HG03442 (cell line): ENCODE results near the gene ZMAT5.

ENCODE experiments used
- ATAC-seq: cut with Tn5 transposase; IDR thresholded peaks from one replicate; pipeline ENCODE4 v1.9.1; 2021; ENCODE audit warnings: mild to moderate bottlenecking, moderate library complexity; ENCODE audit not compliant: unreplicated experiment

The ZMAT5 gene, protein sequence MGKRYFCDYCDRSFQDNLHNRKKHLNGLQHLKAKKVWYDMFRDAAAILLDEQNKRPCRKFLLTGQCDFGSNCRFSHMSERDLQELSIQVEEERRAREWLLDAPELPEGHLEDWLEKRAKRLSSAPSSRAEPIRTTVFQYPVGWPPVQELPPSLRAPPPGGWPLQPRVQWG

GRCh38 chr22:29766632-29767170, at the start of gene ZMAT5:
ZMAT5 (minus strand) TSS chr22:29767007; CDS start chr22:29748544, 18,463 bp downstream.
- ATAC-seq = peak; percentile 87

DNA sequence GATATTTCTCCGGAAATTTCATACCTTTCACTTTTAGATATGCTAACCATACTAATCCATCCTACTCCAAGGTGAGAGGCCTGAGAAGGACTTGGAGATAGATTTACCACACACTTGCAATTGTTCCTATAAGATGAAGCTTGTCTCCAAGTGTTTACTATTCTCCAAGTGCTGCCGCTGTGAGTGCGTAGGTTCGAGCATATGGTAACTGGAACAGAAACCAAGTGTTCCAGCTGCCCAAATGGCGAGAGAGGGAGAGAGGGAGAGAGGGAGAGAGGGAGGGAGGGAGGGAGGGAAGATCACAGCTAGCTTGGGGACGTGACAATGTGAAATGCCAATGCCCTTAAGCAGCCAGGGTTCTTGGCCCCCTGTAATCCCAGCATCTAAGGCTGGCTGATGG, 49.7 kb upstream of the ZMAT5 start:
- no peak for ATAC-seq

- no peak for ATAC-seq
Observed at GRCh38 chr22:29816128-29816527, 49.3 kb upstream of the ZMAT5 start.

DNA sequence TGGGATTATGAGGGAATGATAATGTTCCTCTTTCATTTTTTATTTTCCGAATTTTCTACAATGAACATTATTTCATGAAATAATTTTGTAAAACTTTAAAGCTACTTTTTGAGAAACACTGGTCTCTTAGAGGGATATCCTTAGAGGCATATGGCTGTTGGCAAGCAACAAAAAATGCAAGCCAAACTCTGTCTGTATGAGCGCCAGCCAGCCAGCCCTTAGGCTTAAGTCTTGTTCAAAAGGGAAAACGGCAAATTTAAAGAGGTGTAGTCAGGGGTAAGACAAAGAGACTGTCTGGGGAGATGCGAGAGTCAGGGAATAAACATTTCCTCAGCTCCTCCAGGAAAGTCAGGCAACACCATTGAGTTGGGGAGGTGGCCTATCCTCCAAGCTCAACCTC, 48.8 kb upstream of the ZMAT5 start:
- ATAC-seq = no peak

- no peak for ATAC-seq
Observed at GRCh38 chr22:29814003-29814402, 47.2 kb upstream of the ZMAT5 start.

GRCh38 chr22:29813563-29813962, 46.8 kb upstream of the ZMAT5 start:
- no peak for ATAC-seq

GRCh38 chr22:29813126-29813525, 46.3 kb upstream of the ZMAT5 start:
- ATAC-seq = no peak

- no peak for ATAC-seq
Observed at GRCh38 chr22:29811377-29811776, 44.6 kb upstream of the ZMAT5 start.

DNA sequence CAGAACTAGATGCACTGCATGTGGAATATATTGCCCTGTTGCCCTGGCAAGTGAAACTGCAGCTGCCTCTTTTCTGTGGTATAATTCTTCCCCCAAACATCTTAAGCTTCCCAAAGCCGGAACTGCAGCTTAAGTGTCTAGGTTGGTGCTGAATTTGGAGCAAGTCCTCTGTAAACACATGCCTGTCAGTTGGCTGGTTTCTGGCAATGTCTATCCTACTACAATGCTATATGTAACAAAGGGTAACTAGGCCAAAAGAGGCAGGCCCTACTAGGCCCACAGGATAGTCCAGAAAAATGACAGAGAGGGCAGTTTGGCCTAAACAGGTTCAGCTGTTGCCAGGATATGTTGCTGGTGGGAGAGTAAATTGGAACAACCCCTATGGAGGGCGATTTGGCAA, 43.4 kb upstream of the ZMAT5 start:
- no peak for ATAC-seq

- no peak for ATAC-seq
Observed at GRCh38 chr22:29806196-29806595, 39.4 kb upstream of the ZMAT5 start.

GRCh38 chr22:29804985-29805384, 38.2 kb upstream of the ZMAT5 start:
- ATAC-seq = no peak

GRCh38 chr22:29803190-29803589, 36.4 kb upstream of the ZMAT5 start:
- ATAC-seq = no peak

DNA sequence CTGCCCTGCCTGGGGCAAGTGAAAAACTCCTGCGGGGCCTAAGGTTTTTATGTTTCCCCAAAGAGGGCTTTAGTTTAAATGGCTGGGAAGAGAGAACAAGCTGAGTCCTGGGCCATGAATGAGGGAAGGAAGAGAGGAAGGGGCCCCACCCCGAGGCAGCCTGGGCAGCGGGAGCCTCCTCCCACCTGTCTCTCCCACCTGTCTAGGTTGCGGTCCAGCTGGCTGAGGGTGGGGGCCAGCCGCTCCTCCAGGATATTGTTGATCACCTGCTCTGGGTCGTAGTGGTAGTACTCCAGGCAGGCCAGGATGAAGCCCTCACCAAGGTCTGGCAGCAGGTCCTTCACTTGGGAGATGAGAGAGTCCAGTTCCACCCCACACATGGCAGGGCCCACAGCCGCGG, 35.0 kb upstream of the ZMAT5 start:
- ATAC-seq = no peak

DNA sequence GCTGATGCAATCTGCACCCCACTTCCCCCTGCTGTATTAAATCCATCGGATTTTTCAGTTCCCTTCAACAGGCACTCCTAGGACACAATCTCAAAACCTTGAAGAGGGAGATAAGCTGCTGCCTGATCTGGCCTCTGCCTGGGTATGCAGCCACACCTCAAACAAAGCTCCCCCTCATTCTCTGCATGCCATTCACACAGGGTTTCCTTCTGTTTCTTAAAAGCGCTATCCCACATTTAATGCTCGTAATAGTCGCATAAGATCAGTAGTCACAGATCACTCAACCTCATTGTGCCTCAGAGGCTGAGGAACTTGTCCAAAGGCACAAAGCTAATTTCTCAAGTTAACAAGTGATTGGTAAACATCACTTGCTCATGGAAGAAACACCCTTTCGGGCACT, 34.3 kb upstream of the ZMAT5 start:
- ATAC-seq = no peak

GRCh38 chr22:29799217-29799680, 32.4 kb upstream of the ZMAT5 start:
- ATAC-seq = no peak

- ATAC-seq = no peak
Observed at GRCh38 chr22:29798801-29799200, 32.0 kb upstream of the ZMAT5 start.

DNA sequence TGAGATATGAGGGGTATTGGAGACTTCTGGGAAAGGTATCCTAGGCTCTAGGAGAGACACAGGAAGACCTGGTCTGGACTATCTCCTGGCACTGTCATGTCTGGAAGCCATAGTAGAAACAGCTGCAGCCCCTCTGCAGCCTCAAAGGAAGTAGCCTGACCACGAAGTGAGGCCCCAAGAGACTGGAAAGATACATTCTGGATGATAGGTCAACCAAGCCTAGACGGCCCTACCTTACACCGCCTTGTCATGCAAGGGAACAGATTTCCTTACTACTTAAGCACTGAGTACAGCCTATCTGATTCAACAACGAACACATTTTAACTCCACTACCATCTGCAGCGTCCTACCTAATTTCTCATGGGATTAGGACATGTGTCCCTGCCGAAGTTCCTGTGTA, 31.5 kb upstream of the ZMAT5 start:
- no peak for ATAC-seq

DNA sequence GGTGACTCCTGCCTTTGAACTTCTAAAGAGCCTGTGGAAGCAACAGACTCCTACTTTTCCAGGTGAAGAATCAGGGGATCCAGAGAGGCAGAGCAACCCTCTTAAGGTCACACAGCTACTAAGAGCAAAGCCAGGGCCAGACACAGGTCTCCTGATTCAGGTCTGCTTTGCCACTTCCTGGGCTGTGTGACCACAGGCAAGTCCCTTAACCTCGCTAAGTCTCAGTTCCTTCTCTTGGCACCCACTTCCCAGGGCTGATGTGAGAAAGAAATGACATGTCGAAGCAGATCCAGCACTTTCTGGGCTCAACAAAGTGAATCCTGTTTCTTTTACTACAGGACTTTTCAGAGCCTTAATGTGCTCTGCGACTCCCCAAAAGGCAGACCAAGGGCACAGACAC, 30.5 kb upstream of the ZMAT5 start:
- no peak for ATAC-seq

GRCh38 chr22:29795663-29796062, 28.9 kb upstream of the ZMAT5 start:
- no peak for ATAC-seq

DNA sequence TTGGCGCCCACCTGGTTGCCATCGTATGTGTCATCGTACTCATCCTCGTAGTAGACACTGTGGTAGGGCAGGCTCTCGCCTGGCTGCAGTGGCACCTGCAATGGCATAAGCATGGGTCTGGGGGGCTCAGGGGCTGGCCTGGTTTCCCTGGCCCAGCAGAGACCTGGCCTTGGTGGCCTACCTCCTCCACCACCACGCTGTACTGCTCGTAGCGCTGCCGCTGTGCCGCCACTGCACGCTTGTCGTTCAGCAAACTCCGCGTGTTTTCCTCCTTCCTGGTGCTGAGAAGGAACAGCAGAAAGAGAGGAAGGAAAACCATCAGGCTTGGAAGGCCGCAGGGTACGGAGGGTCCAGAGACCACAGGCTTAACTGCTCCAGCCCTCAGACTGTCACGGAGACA, 26.6 kb upstream of the ZMAT5 start:
- no peak for ATAC-seq

DNA sequence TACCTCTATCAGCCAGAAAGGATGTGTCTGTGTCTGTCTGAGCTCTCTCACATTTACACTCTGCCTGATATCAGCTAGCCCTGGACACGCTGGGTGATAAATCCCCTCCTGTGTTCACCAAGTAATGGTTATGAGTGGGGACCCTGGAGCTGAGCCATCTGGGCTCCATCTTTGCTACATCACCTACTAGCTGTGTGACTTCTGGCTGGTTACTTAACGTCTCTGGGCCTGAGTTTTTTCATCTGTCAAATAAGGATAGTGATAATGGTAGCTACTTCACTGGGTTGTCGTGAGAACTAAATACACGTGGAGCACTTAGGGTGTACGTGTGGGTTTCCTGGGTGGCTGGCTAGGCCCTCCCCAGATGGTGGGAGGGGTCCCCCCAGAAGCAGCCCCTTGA, 23.3 kb upstream of the ZMAT5 start:
- no peak for ATAC-seq

- ATAC-seq = no peak
Observed at GRCh38 chr22:29788339-29789279, 21.8 kb upstream of the ZMAT5 start.
